Myocyte (in vitro differentiated cells): ENCODE measurements around the gene UBE2G2. TPM values are rescaled to one million over a fixed set of nuclear protein-coding genes. Genes with fewer than 3 reads are reported as not detected.

Source experiments
- DNase-seq: peaks from one replicate; pipeline ENCODE4 v3.0.0-alpha.2; 2012; ENCODE audit warnings: low read depth
- total RNA-seq: library from RNA; depleted of rRNA; stranded (reverse); fragments of >200 nt; gene quantifications from 2 replicates; pipeline ENCODE4 v1.2.3, GENCODE V29; 2014

UBE2G2 gene
- total RNA-seq, 1 donor from 2014 or later = 99.8 TPM

DNA sequence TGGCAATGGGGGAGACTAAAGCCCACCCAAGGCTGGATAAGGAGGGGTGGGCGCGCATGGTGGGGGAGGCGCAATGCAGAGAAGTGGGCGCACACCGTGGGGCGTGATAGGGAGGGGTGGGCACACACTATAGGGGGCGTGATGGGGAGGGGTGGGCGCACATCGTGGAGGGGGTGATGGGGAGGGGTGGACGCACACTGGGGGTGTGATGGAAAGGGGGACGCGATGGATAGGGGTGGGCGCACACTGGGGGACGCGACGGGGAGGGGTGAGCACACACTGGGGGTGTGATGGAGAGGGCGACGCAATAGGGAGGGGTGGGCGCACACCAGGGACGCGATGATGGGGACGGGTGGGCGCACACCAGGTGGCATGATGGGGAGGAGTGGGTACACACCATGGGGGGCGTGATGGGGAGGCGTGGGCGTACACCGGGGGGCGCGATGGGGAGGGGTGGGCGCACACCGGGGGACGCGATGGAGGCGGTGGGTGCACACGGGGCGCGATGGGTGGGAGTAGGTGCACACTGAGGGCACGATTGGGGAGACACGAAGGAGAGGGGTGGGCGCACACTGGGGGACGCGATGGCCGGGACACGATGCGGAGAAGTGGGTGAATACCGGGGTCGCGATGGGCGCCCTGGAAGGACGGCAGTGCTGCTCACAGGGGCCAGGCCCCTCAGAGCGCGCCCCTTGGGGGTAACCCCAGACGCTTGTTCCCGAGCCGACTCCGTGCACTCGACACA, 15.3 kb upstream of the UBE2G2 start:
- no peak for DNase-seq

DNA sequence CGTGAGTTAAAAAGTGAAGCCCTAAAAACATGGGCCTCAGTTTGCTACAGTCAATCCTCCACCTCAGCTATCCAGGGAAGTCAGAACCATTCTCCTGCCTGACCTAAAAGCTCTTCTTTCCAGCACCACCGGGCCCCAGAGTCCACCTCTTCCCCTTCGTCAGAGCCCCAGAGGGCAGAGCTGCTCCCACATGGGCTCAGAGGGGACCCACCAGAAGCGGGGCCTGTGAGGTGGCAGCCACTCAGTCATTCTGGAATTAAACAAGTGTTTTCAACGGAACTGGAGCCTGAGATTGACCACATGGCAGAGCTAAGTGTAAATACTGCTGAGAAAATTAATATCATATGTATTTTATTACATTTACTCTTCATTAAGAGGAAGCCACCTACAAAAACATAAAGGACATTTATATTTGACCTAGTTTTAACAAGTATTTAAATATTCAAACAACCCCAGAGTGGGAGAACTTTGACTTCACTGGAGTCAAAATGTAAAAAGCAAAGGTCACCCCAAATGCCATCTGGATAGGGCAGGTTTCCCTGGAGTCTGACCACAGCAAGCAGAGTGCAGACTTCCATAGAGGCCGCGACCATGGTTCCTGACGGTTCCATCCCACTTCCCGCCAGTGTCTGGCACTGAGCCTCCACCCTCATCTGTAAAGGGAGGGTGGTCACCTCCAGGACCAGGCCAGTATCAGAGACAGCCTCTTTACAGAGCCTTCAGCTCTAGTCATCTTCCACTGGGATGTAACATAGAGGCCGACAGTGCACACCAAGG, 14.4 kb upstream of the UBE2G2 start:
- DNase-seq = peak; percentile 27

DNA sequence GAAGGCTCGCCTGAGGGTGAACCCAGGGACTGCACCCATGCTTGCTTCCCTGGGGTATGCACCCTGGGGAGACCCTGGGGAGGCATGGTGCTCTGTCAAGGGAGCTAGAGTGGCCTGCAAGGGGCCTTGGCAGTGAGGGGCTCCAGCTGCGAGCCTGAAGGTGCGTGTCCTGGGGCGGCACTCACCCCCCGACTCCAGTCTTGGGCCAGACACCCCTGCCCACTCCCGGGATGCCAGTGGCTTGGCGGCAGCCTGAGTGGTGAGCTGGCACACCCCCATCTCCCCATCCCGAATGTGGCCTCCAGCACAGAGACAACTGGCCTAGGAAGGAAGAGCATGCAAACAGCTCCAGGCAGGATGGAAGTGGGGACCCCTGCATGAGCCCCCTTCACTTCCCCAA, 13.6 kb upstream of the UBE2G2 start:
- peak; percentile 56 for DNase-seq

DNA sequence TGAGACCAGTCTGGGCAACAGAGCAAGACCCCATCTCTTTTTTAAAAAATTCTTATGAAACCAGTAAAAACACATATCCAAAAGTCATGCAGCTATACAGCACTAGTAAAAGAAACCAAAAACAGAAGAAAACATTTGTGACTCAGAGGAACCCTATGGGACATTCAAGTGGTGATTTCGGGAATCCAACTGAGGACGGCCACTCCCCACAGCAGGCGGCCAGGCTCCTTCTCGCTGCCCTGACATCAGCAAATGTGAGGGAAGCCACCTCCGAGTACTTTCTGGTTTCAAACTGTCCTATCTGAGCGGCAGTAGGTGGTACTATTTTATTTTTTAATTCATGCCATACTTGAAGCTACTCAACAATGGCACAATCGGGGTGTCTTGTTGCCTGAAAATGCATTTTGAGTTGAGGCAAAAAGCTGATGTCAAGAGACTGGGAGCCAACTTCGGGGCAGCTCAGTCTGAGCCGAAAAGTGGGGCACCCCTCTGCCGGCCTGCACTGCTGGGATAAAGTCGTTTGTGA, 12.9 kb upstream of the UBE2G2 start:
- DNase-seq = peak; percentile 49

DNA sequence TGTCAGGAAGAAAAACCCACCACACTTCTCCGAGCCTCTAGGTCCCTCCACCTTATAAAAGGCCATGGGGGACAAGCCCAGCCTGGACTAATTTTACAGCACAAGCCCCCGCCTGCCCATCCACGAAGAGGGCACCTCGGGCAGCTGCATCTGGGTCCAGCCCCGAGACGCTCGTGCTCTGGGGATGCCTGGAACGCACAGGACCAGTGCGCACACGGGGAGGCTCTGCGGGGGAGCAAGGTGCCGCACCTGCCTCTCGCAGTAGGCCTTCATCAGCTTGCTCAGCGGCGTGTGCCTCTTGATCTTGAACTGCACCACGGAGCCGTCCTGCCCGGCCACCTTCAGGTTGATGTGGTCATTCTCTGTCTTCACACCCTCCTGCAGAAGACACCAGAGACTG, 12.1 kb upstream of the UBE2G2 start:
- DNase-seq = no peak

DNA sequence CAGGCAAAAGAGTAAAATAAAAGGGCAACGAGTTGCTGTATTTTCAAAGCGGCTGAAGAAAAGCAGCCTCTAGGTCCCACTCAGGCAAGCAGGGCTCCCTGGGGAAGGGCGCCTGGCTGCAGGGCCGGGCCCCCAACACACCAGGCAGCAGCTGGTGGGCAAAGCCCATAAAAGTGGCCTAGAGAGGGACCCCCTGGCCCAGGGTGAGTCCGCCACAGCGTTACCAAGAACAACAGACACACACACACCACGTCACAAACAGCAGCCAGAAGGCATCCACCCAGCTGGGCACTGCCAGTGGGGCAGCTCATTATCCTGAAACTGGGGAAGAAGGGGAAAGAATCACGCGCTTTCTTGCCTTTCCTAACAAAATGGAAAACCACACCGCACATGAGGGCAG, 11.5 kb upstream of the UBE2G2 start:
- no peak for DNase-seq

DNA sequence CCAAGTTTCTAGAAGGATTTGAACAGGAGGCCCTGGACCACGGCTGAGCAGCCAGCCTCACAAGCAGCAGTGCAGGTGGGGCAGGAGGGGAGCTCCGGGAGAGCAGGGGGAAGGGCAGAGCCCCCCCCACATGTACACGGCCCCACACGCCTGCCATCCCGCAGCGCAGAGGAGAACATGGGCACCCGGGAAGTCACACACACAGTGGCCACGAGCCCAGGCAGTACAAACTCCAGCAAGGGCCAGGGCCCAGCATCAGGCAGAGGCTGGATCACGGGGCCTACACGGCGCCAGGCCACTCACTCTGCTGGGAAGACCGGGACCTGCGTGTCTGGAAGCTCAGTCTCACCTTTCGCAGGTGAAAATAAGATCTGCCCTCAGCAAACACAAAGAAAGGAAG, 11.0 kb upstream of the UBE2G2 start:
- DNase-seq = no peak

DNA sequence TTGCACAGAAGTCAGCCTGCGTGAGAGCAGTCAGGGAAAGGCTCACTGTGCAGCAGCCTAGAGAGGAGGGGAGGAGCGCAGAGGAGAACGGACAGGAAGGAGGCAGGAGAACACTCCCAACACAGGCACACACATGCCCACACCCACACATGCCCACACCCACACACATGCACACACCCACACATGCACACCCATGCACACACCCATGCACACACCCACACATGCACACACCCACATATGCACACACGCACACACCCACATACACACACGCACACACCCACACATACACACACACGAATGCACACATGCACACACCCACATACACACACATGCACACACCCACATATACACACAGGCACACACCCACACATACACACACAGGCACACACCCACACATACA, 9.2 kb upstream of the UBE2G2 start:
- DNase-seq = no peak

DNA sequence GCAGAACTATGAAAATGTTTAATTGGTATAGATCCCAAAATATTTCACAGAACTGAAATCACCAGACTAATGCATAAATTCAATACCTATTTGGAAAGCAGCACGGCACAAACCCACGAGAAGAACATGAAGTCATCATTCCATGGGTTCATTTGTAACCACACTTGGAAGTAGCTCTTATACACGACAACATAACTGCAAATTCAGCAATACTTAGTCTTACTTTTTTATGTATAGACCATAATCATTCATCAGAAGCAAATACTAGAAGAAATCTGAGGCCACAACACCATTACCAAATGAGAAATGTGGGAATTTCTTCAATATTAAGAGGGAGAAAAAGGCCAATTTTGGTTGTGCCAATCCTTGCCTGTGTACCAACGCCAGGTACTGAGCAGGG, 4.2 kb upstream of the UBE2G2 start:
- DNase-seq = no peak

DNA sequence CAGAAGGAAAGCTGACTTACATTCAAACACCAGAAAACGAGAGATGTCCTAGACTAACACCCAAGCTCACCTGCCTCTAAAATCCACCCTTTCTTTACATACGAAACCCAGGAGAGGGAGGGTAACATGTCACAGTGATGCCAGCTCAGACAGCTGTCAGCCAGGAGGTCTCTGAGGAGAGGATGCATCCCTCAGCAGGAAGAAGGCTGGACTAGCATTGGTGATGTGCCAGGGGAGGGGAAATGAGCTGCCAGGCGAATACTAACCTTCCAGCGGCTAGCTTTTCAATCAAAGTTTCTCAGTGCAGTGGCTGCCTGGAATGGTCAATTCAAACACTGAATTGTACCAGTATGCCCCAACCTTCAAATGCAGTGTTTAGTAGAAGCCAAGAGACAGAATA, 3.6 kb upstream of the UBE2G2 start:
- DNase-seq = no peak

DNA sequence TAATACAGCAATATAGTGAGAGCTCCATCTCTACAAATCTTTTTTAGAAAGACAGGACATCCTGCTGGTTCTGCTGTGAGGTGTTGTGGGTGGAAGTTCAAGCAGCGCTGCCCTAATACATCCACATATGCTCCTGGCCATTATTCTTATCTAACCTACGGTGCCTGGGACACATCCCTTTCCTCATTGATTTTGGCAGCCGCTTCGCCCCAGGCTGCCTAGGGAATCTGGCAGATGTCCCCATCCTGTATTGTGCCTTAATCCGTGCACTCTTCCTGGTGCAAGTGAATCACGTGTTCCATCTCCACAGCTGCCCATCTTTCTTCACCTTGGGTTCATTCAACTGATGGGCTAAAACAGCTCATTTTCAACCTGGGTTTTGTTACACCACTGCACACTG, 3.1 kb upstream of the UBE2G2 start:
- no peak for DNase-seq

DNA sequence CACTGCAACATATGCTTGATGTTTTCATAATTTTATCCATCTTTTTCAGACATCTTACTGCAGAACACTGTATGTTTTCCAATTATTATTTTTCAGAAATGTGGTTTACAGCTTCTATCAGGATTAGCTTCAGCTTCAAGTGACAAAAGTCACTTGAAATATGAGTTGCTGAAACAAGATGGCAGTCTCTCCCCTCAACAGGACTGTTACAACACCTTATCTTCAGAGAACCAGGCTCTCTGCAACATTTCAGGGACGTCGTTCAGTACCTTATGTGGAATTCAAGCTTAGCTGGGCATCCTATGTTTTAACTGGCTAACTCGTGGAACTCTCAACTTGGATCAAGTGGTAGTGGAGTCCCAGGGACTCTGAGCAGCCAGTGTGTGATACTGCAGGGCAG, 2.0 kb upstream of the UBE2G2 start:
- no peak for DNase-seq

DNA sequence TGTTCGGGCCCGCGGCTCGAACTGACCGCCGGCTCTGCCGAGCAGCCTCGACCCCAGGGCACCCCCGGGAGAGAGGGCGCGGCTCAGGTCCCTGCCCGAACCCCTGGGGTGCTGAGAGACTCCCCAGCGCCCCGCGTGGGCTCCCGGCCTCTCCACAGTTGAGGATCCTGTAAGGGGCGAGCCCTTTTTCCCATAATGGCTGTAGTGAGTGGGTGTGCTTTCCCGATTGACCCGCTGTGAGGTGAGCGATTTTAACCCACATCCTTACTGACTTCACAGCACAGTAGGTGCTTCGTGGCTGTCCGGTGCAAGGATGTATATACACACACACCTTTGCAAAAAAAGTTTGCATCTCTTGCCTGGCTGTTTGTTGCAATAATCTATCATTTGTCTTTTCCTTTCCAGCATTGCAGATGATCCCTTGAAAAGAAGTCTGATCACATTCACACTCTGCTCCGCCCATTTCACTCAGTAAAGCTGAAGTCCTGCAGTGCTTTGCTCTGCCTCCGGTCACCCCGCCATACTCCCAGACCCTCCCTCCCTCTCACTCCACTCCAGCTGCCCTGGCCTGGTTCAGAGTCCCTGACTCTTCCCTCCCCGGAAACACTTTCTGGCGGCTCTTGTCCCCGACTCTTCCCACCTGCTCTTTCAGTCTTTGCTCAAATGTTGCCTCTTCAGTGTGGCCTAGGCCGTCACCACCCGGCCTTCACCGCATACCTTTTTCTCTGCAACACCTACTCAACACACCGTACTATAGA, 955 bp upstream of the UBE2G2 start:
- no peak for DNase-seq

DNA sequence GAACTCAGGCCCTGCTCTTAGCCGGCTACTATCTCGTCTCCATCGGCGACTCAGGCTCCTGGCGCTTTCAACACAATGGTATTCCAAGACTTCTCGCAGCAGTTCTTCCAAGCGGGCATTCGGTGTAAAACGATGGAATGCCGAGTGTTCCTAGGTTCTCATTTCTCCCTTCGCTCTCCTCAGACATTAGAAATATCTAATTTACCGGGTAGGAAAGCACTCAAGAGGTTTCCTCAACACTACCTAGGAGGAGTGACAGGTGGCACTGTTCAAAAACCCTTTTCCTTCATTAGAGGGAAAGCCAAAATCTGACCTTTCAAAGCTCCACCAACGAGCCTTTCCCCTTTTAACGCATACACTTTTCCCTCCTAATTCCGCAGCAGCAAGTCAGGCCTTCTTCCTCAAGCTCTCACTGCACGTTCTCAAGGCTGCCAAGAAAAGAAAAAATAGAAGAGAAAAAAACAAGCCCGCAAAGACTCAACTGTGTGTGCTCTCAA, 601 bp downstream of the UBE2G2 start:
- DNase-seq = peak; percentile 43

DNA sequence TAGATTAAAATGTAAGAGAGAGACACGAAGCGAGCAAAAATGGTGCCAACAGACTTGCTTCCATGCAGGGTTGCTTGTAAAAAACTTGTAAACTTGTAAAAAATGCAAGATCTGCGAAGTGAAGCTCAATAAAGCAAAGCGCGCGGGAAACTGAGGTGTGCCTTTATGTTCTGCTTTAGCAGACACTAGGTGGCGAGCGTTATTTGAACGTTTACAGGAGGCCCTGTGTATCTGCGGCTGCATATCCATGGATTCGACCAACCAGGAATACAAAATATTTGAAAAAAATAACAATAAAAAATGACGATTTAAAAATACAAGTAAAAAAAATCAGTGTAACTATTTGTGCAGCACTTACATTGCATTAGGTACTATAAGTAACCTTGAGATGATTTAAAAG, 1.5 kb downstream of the UBE2G2 start:
- peak; percentile 41 for DNase-seq

DNA sequence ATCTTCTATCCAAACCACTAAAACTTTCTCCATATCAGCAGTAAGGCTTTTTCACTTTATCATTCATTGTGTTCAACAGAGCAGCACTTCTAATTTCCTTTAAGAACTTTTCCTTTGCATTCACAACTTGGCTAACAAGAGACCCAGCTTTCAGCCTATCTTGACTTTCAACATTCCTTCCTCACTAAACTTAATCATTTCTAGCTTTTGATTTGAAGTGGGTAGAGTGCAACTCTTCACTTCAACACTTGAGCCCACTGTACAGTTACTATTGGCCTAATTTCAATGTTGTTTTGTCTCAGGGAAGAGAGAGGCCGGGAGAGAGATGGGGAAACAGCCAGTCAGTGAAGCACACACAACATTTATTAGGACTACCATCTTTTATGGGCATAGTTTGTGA, 2.0 kb downstream of the UBE2G2 start:
- DNase-seq = no peak

DNA sequence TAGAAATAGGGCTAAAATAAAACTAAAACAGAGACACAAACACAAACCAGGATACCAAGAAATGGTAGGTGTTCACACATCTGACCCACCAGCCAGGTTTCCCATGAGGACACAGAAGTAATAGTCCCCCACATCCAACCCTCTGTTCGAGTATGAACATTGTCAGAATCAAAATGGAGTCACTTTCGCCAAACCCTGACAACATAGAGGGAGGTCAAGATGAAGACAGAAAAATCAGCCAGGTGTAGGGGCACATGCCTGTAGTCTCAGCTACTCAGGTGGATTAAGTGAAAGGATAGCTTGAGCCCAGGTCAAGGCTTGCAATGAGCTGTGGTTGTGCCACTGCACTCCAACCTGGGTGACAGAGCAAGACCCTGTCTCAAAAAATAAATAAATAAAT, 3.8 kb downstream of the UBE2G2 start:
- no peak for DNase-seq

DNA sequence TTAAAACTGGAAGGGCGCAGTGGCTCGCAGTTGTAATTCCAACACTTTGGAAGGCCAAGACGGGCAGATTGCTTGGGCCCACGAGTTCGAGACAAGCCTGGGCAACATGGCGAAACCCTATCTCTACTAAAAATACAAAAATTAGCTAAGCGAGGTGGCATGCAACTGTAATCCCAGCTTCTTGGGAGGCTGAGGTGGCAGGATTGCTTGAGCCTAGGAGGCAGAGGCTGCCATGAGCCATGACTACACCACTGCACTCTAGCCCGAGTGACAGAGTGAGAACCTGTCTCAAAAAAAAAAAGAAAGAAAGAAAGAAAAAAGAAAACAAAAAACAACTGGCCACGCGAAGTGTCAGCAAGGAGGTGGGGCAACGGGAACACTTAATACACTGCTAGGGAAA, 6.3 kb downstream of the UBE2G2 start:
- no peak for DNase-seq

DNA sequence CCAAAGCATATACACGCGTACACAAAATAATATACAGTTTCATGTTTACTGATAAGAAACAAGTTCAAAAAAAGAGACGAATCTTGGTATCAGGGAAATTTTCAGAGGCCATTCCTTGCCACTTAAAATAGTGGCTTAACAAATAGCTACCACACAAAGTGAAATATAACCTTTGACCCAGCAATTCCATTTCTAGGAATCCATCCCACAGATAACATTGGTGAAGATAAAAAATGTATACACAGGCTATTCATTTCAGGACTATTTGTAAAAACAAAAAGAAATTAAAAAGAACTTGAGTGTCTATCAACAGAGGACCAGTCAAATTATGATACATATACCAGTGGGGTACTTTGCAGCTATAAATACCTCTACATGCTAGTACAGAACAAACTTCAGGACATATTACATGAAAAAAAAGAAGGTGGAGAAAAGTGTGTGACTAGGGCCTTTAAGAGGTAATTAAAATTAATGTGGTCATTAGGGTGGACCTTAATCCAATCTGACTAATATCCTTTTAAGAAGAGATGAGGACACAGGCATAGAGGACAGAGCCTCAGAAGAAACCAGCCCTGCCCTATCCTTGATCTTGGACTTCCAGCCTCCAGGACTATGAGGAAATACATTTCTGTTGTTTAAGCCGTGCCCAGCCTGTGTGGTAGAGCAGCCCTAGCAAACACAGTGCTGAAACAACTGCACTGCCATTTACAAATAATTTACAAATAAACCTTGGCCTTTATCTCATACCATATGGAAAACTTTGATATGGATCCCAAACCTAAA, 7.8 kb downstream of the UBE2G2 start:
- no peak for DNase-seq

DNA sequence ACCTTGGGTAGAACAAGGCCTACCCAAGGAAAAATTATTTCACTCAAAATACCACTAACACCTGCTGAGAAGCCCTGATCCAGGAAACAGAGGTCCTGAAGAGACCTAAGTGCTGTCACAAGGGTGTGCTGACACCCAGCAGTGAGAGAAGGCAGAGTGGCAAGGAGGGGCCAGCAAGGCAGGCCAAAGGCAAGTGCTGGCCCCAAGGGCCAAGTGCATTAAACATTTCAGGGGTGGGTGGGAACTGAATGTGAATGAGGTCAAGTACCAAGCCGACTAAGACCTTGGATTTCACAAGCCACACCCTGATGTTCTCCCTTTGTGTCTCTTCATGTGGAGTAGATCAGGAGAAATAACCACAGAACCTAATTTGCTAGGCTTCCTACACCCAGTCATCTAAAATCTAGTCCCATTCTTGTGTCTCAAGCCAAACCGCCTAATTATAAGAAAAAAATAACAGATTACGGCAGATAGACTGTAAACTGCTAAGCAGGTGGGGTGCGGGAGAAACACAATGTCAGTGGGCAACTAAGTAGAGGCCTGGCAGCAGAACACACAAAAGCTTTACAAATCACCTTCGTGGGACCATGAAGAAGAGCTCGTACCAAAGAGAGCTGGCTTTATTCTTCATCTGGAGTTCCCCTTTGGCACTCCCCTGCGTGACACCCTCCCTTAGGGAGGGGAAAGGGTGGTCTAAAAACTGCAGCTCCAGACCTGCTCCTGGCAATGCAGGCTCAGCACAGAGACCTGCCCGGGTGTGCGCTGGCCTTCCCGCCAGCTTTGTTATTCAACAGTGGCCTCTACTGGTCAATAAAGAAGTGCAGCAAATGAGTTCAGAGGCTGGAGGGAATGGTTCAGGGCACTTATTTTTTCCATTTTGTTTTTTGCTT, 8.7 kb downstream of the UBE2G2 start:
- DNase-seq = peak; percentile 74
